ENCODE results near the gene PHAX.
"Not testable (repeated sequence)": the region's sequence is repeated elsewhere in the genome, so short reads cannot be mapped to it uniquely, and the experiment has no call there.

The PHAX gene

GRCh38 chr5:126659805-126660482 is 59.2 kb downstream of the PHAX start:
- DNase-seq, result no peak

GRCh38 chr5:126664586-126664985 is 63.8 kb downstream of the PHAX start:
- no peak for DNase-seq

DNA sequence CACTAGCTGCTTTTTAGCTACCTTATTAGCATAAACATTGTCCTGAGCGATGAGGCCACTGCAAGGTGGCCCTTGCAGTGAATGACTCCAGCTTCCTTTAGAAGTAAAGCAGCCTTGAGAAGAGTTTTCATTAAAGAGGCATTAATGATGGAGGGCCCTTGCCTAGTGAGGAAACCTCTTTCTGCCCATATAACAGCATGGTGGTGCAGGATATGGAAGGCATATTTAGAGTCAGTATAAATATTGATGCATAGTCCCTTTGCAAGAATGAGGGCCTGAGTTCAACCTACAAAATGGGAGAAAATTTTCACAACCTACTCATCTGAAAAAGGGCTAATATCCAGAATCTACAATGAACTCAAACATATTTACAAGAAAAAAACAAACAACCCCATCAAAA is 69.4 kb downstream of the PHAX start:
- not testable (repeated sequence) for DNase-seq

DNA sequence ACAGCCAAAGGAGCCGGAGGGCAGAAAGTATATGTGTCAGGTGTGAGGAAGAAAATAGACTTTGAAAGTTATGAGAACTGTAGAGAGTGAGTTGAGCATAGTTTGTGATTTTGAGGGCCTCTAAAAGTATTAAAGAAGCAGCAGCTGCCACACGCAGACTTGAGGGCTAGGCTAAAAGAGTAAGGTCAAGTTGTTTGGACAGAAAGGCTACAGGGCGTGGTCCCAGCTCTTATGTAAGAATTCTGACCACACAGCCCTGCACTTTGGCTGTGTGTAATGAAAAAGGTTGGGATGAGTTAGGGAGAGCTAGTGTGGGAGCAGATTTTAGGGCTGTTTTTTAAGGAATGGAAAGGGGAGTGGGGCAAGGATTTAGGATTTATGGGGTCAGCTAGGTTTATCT is 70.9 kb downstream of the PHAX start:
- not testable (repeated sequence) for DNase-seq

DNA sequence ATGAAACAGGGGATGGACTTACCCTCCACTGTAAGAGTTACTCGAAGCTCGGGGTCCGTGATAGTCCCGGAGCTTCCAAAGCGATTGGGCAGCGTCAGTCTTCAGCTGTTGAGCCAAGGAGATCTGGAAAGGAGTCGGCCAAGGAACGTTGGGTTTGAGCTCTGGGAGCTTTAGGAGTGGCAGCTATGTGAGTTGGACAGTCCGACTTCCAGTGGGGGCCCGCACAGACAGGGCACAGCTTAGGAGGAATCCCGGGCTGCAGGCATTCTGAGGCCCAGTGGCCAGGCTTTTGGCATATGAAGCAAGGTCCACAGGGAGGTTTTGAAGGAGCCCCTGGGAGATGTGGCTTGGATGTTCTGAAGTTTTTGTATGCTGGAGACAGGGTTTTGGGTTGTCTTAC is 72.7 kb downstream of the PHAX start:
- no peak for DNase-seq

GRCh38 chr5:126674145-126674544 is 73.4 kb downstream of the PHAX start:
- DNase-seq, result no peak

- DNase-seq, result no peak
Observed at GRCh38 chr5:126675338-126675737, 74.6 kb downstream of the PHAX start.

DNA sequence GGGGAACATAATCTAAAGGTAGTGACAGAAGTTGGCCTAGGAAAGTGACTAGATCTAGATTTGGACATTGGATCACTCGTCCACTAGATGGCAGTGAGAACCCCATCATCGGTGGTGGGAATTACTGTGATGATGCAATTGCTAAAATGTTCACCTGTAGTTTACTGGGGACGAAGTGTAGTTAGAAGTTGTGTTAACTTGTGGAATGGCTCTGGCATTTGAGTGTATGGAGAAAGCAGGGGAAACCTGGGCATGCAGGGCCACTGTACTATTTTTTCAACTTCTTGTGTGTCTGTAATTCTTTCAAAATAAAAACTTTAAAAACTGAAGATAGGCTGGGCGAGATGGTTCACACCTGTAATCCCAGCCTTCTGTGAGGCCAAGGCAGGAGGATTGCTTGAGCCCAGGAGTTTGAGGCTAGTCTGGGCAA is 75.5 kb downstream of the PHAX start:
- DNase-seq, result peak; percentile 52

Data from NCI-H2171 treated with DMSO at 0.1 percent for 48 hours (cell line).